Epithelial cell of proximal tubule (primary cell): ENCODE data around the gene GLI3. TPM values are rescaled to one million over a fixed set of nuclear protein-coding genes. Genes with fewer than 3 reads are reported as not detected.
A peak's percentile ranks its signal among the peaks of the same experiment; 100 is the strongest.

Experiments used
- DNase-seq: peaks from one replicate; pipeline ENCODE4 v3.0.0-alpha.2; 2011; ENCODE audit warnings: low read depth
- H3K4me3 ChIP-seq: 2 replicates; pipeline ENCODE4 v1.5.1; 2011; ENCODE audit warnings: low read depth, mild to moderate bottlenecking, low read length
- total RNA-seq: library from RNA; depleted of rRNA; stranded (reverse); fragments of >200 nt; gene quantifications from 2 replicates; pipeline ENCODE4 v1.2.3, GENCODE V29; 2015
- TF ChIP-seq, protein P1 (sequence below): conservative IDR thresholded peaks from 2 replicates; pipeline ENCODE4 v1.5.1; 2012; ENCODE audit warnings: low read depth, mild to moderate bottlenecking, low read length

Gene GLI3
- total RNA-seq, 1 donor from 2014 or later: 2.6 TPM

GRCh38 chr7:42128703-42129102, 108.3 kb downstream of the GLI3 start:
- TF ChIP-seq, protein P1, sequence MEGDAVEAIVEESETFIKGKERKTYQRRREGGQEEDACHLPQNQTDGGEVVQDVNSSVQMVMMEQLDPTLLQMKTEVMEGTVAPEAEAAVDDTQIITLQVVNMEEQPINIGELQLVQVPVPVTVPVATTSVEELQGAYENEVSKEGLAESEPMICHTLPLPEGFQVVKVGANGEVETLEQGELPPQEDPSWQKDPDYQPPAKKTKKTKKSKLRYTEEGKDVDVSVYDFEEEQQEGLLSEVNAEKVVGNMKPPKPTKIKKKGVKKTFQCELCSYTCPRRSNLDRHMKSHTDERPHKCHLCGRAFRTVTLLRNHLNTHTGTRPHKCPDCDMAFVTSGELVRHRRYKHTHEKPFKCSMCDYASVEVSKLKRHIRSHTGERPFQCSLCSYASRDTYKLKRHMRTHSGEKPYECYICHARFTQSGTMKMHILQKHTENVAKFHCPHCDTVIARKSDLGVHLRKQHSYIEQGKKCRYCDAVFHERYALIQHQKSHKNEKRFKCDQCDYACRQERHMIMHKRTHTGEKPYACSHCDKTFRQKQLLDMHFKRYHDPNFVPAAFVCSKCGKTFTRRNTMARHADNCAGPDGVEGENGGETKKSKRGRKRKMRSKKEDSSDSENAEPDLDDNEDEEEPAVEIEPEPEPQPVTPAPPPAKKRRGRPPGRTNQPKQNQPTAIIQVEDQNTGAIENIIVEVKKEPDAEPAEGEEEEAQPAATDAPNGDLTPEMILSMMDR: peak; percentile 51
- H3K4me3 ChIP-seq: no peak overlapping the region
- no peak for DNase-seq

GRCh38 chr7:42127232-42127622, 109.8 kb downstream of the GLI3 start:
- no peak for DNase-seq
- TF ChIP-seq, protein P1: no peak
- no peak overlapping the region for H3K4me3 ChIP-seq

DNA sequence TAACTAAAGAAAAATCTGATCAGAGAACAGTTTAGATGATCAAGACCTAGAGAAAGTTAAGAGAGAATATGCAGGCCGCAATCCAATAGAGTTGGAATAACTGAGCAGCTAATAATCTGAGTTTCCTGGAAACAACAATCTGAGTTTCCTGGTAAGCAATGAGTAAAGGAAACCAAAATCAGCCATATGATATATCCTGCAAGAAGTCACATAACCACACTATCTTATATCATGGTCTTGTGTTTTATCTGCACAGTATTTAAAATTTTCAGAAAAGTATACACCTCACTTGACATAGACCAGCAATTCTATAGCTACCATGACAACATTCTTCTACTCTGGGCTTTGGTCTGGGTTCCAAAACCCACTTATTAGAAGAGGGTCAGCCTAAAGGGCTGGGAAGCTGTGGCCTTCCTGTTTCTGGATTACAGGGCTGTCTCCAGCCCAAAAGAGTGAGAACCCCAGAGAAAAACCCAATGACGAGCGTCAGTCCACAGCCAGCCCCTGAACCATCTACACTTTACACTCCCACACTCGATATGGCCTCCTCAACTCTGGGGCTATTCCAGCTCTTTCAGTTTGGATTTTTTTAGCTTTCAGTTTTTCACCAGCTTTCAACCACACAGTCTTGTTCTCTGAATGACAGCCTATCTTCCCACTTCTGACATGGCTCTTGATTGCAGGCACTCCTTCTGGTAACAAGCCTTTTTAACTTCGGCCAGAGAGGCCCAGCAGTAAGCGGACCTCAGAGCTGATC, 110.4 kb downstream of the GLI3 start:
- no peak overlapping the region for H3K4me3 ChIP-seq
- TF ChIP-seq, protein P1: no peak
- no peak for DNase-seq

DNA sequence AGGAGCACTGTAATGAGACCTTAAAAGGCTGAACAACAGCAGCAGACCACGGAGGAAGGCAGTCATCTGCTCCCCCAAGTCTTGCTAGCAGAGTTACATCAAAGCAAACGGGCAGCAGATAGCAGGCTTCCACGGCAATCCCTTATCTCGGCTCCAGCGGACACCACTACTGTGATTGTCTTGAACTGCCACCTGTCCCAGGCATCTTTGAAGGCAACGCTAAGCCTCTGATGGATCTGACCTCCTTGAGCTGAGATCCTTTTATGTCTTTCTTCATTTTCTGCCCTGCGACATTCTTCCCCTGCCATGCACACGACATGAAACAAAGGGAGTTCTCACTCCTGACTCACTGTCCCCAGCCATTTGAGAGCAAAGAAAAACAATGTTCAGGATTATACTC, 111.7 kb downstream of the GLI3 start:
- TF ChIP-seq, protein P1: no peak
- no peak overlapping the region for H3K4me3 ChIP-seq
- no peak for DNase-seq

DNA sequence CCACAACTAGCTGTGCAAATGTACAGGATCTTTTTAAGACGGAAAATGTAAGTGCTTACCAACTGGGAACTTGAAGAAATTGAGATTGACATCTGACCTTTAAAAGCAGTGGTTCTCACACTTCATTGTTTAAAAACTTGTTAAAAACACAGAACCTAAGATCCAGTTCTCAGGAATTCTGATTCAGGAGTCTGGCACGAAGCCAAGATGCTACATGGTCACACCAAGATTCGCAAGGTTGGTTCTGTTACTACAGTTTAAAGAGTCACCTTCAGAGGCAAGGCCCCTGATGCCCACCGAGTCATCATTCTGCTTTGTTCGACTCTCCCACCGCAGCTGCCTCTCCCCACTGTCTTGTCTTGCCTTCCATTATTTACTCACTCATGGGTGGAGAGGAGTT, 113.3 kb downstream of the GLI3 start:
- TF ChIP-seq, protein P1: no peak
- peak; percentile 26 for DNase-seq
- no peak overlapping the region for H3K4me3 ChIP-seq

DNA sequence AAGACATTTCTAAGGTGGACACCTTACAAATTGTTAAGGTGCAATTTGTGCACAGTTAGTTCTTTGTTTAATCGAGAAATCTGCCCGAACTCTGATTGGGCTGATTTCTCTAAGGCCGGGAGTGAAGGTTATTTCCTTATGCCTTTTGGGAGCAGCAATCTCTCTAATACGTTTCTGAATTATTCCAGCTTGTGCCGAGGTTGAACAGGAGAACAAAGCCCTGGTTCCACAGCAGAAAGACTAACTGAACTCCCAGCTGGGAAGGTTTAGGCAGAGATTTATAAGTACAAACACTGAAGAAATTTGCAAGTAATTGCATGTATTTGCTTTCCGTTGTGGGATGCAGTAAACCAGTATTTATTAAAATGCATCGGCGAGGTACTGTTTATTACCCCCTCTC, 116.8 kb downstream of the GLI3 start:
- DNase-seq: no peak
- TF ChIP-seq, protein P1: no peak
- H3K4me3 ChIP-seq: no peak overlapping the region

GRCh38 chr7:42117201-42117600, 119.8 kb downstream of the GLI3 start:
- no peak overlapping the region for H3K4me3 ChIP-seq
- TF ChIP-seq, protein P1: no peak
- DNase-seq: no peak
